Panc1 (cell line): ENCODE results near the gene CGNL1.

Experiments
- POLR2AphosphoS5 ChIP-seq: IDR thresholded peaks from 2 replicates; pipeline ENCODE4 v1.6.1; 2012; ENCODE audit warnings: mild to moderate bottlenecking, low read depth, low read length, moderate library complexity
- SIN3A ChIP-seq: IDR thresholded peaks from 2 replicates; pipeline ENCODE4 v1.6.1; 2012; ENCODE audit warnings: low read depth, mild to moderate bottlenecking, low read length, moderate library complexity, borderline replicate concordance; ENCODE audit not compliant: insufficient read depth
- TCF7L2 ChIP-seq: IDR thresholded peaks from 2 replicates; pipeline ENCODE4 v1.6.1; 2011; ENCODE audit warnings: mild to moderate bottlenecking, low read depth, low read length, inconsistent platforms
- TF ChIP-seq, protein P1 (sequence below): fragments of 450-650 bp; IDR thresholded peaks from 2 replicates; pipeline ENCODE4 v1.5.1; 2017; ENCODE audit warnings: mild to moderate bottlenecking
- TF ChIP-seq, protein P2 (sequence below), 2 experiments: IDR thresholded peaks; 2 replicates each; pipeline ENCODE4 v1.6.1; 2011 to 2012; ENCODE audit warnings: low read depth in 2 of 2, control low read depth in 1 of 2, low read length in 1 of 2, mild to moderate bottlenecking in 1 of 2, moderate library complexity in 1 of 2; ENCODE audit not compliant: insufficient read depth in 1 of 2

DNA sequence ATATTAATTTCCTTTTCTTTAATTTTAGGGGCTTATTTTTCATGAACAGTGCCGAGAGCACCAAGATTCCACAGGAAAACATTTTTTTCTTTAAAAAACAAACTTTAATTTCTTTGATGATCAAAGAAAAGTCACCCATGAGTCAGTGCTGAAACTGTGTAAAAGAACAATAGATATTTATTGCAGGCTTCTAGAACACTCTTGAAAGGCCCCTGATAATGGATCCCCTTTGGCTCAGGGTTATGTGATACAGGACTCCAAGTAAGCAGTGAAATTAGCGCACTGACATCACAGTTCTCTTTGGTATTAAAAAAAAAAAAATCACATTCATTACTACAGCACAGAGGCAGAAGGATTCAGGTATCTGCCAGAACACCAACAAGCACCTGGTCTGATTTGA lies 149.3 kb downstream of the CGNL1 start:
- no peak for TF ChIP-seq POLR2AphosphoS5
- TF ChIP-seq, protein P1, sequence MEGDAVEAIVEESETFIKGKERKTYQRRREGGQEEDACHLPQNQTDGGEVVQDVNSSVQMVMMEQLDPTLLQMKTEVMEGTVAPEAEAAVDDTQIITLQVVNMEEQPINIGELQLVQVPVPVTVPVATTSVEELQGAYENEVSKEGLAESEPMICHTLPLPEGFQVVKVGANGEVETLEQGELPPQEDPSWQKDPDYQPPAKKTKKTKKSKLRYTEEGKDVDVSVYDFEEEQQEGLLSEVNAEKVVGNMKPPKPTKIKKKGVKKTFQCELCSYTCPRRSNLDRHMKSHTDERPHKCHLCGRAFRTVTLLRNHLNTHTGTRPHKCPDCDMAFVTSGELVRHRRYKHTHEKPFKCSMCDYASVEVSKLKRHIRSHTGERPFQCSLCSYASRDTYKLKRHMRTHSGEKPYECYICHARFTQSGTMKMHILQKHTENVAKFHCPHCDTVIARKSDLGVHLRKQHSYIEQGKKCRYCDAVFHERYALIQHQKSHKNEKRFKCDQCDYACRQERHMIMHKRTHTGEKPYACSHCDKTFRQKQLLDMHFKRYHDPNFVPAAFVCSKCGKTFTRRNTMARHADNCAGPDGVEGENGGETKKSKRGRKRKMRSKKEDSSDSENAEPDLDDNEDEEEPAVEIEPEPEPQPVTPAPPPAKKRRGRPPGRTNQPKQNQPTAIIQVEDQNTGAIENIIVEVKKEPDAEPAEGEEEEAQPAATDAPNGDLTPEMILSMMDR, result no peak
- TF ChIP-seq, protein P2, sequence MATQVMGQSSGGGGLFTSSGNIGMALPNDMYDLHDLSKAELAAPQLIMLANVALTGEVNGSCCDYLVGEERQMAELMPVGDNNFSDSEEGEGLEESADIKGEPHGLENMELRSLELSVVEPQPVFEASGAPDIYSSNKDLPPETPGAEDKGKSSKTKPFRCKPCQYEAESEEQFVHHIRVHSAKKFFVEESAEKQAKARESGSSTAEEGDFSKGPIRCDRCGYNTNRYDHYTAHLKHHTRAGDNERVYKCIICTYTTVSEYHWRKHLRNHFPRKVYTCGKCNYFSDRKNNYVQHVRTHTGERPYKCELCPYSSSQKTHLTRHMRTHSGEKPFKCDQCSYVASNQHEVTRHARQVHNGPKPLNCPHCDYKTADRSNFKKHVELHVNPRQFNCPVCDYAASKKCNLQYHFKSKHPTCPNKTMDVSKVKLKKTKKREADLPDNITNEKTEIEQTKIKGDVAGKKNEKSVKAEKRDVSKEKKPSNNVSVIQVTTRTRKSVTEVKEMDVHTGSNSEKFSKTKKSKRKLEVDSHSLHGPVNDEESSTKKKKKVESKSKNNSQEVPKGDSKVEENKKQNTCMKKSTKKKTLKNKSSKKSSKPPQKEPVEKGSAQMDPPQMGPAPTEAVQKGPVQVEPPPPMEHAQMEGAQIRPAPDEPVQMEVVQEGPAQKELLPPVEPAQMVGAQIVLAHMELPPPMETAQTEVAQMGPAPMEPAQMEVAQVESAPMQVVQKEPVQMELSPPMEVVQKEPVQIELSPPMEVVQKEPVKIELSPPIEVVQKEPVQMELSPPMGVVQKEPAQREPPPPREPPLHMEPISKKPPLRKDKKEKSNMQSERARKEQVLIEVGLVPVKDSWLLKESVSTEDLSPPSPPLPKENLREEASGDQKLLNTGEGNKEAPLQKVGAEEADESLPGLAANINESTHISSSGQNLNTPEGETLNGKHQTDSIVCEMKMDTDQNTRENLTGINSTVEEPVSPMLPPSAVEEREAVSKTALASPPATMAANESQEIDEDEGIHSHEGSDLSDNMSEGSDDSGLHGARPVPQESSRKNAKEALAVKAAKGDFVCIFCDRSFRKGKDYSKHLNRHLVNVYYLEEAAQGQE (IDR thresholded peaks at IDR 0.05; ENCODE audit: insufficient read depth in 1 of 2, low read depth in 2 of 2, low read length in 1 of 2), result no peak
- no peak for TF ChIP-seq SIN3A
- no peak for TF ChIP-seq TCF7L2
